Gastrocnemius medialis (tissue), 4 donors: ENCODE results near the gene ERCC6L2. TPM values are rescaled to one million over a fixed set of nuclear protein-coding genes. Genes with fewer than 3 reads are reported as not detected.

Source experiments
- ATAC-seq, 2 donors: fragments of 150-250 bp; one replicate each; pipeline ENCODE4 v1.9.1; 2016
- DNase-seq, 2 donors: peaks; one replicate each; pipeline ENCODE4 v3.0.0-alpha.2; 2019
- H3K27ac ChIP-seq, 4 donors: fragments of 200-600 bp; sonication (generic); 1 replicate in 1 of 4; 2 replicates in 3 of 4; pipeline ENCODE4 v1.5.1; 2016 to 2018; ENCODE audit warnings: mild to moderate bottlenecking in 2 of 4, moderate library complexity in 1 of 4
- H3K27me3 ChIP-seq, 3 donors: fragments of 200-600 bp; sonication (generic) in 2 of 3; 1 replicate in 1 of 3; 2 replicates in 2 of 3; pipeline versions ENCODE4 v1.5.1 to v1.6.0; 2016 to 2019; ENCODE audit warnings: mild to moderate bottlenecking in 1 of 3, moderate library complexity in 1 of 3
- H3K36me3 ChIP-seq, 2 donors: fragments of 200-600 bp; sonication (generic) in 1 of 2; one replicate each; pipeline ENCODE4 v1.5.1; 2017 to 2018
- H3K4me1 ChIP-seq, 2 donors: fragments of 200-600 bp; sonication (generic) in 1 of 2; one replicate each; pipeline ENCODE4 v1.5.1; 2016 to 2017; ENCODE audit warnings: mild to moderate bottlenecking in 2 of 2
- H3K4me3 ChIP-seq, 4 donors: fragments of 200-600 bp; sonication (generic) in 3 of 4; 1 replicate in 1 of 4; 2 replicates in 3 of 4; pipeline ENCODE4 v1.5.1; 2016 to 2019; ENCODE audit warnings: mild to moderate bottlenecking in 2 of 4
- H3K9me3 ChIP-seq, 3 donors: fragments of 200-600 bp; sonication (generic) in 2 of 3; 1 replicate in 1 of 3; 2 replicates in 2 of 3; pipeline ENCODE4 v1.5.1; 2016 to 2019
- POLR2A ChIP-seq, 2 donors: fragments of 450-650 bp; IDR thresholded peaks; one replicate each; pipeline ENCODE4 v1.6.1; 2017; ENCODE audit warnings: antibody characterized with exemption in 2 of 2, mild to moderate bottlenecking in 2 of 2, moderate library complexity in 2 of 2
- in situ Hi-C, 4 donors: fragments of 200-750 bp; cut with MboI; loops; one replicate each; pipeline versions ENCODE4 v1.15.0 to v1.8.0; 2017; ENCODE audit warnings: low sequenced_read_pairs in 4 of 4
- intact Hi-C: fragments of 100-400 bp; cut with DNase I; formaldehyde crosslinking; loops from one replicate; pipeline ENCODE4 v1.15.1; 2023; ENCODE audit warnings: low total_unique reads
- total RNA-seq, 4 donors: library from RNA; depleted of rRNA; stranded (reverse); fragments of >200 nt; gene quantifications; one replicate each; pipeline versions ENCODE4 v1.1.0 to v1.2.3, GENCODE V29; 2016
- TF ChIP-seq, protein P1 (sequence below), 5 experiments: fragments of 450-650 bp in 3 of 5; fragments of 200-600 bp in 2 of 5; sonication (generic) in 2 of 5; IDR thresholded peaks in 4 of 5; conservative IDR thresholded peaks in 1 of 5; 1 replicate in 4 of 5; 2 replicates in 1 of 5; pipeline ENCODE4 v1.5.1; 2016 to 2019; ENCODE audit warnings: antibody characterized with exemption in 5 of 5, mild to moderate bottlenecking in 3 of 5, moderate library complexity in 3 of 5

Gene ERCC6L2
- total RNA-seq, 4 donors from 2014 or later, result 24.2 to 46.2 (median 35.9) TPM

- H3K27ac ChIP-seq, result no peak overlapping the region
- no peaks in the 10 kb centered on the region for H3K36me3 ChIP-seq
- no peaks in the 10 kb centered on the region for H3K27me3 ChIP-seq
- no peaks in the 10 kb centered on the region for H3K9me3 ChIP-seq
- intact Hi-C loops, result no loop called here
- DNase-seq, result no peak
- peaks cover 0 to 3% of the 10 kb centered on the region in 2 donors for H3K4me1 ChIP-seq
- in situ Hi-C loops, result loop anchor here in 2 of 4 donors (25.0 kb wide), 2 partner anchors 324 to 376 kb away; partner anchors contain the start of gene PTCH1 (in 1 of the 2)
- ATAC-seq, result no peak
- H3K4me3 ChIP-seq, result no peak overlapping the region
- TF ChIP-seq POLR2A (IDR thresholded peaks at IDR 0.05), result no peak
- TF ChIP-seq, protein P1, sequence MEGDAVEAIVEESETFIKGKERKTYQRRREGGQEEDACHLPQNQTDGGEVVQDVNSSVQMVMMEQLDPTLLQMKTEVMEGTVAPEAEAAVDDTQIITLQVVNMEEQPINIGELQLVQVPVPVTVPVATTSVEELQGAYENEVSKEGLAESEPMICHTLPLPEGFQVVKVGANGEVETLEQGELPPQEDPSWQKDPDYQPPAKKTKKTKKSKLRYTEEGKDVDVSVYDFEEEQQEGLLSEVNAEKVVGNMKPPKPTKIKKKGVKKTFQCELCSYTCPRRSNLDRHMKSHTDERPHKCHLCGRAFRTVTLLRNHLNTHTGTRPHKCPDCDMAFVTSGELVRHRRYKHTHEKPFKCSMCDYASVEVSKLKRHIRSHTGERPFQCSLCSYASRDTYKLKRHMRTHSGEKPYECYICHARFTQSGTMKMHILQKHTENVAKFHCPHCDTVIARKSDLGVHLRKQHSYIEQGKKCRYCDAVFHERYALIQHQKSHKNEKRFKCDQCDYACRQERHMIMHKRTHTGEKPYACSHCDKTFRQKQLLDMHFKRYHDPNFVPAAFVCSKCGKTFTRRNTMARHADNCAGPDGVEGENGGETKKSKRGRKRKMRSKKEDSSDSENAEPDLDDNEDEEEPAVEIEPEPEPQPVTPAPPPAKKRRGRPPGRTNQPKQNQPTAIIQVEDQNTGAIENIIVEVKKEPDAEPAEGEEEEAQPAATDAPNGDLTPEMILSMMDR (IDR thresholded peaks at IDR 0.05 in 4 of 5, conservative IDR thresholded peaks at IDR 0.05 in 1 of 5), result no peak
These were observed 12.5 kb downstream of the ERCC6L2 start for GRCh38 chr9:95887926-95888497.

- Histone ChIP-seq H3K9me3 (no peaks in the 10 kb centered on the region), H3K4me1 (peaks cover 0 to 3% of the 10 kb centered on the region in 2 donors), H3K36me3 (no peaks in the 10 kb centered on the region), H3K27ac (no peak overlapping the region), H3K4me3 (no peak overlapping the region), H3K27me3 (no peaks in the 10 kb centered on the region)
- intact Hi-C loops, result no loop called here
- in situ Hi-C loops, result loop anchor here in 2 of 4 donors (25.0 kb wide), 2 partner anchors 322 to 378 kb away; partner anchors contain the start of gene PTCH1 (in 1 of the 2)
- TF ChIP-seq, protein P1 (IDR thresholded peaks at IDR 0.05 in 4 of 5, conservative IDR thresholded peaks at IDR 0.05 in 1 of 5), result no peak
- no peak for TF ChIP-seq POLR2A (IDR thresholded peaks at IDR 0.05)
- no peak for ATAC-seq
- no peak for DNase-seq
These were observed 15.1 kb downstream of the ERCC6L2 start for GRCh38 chr9:95890594-95890993.

DNA sequence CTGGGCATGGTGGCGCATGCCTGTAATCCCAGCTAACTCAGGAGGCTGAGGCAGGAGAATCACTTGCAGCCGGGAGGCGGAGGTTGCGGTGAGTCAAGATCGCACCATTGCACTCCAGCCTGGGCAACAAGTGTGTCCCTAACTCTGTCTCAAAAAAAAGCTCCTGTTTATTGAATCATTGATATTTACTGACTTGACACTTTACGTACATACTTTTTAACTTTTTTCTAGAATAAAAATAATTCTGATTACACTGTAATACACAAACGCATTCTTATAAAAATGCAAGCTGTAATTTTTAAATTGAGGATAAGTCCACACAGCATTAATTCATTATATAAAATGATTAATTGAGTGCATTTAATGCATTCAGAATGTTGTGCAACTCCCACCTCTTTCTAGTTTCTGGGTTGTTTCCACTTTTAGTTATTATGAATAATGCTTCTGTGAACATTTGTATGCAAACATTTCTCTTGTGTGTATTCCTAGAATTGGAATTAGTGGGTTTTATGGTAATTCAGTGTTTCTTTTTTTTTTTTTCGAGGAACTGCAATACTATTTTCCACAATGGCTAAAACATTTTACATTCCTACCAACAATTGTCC lies 15.7 kb downstream of the ERCC6L2 start:
- Histone ChIP-seq H3K27me3 (no peaks in the 10 kb centered on the region), H3K27ac (no peak overlapping the region), H3K9me3 (no peaks in the 10 kb centered on the region), H3K4me1 (peaks cover 0 to 3% of the 10 kb centered on the region in 2 donors), H3K4me3 (no peak overlapping the region), H3K36me3 (no peaks in the 10 kb centered on the region)
- DNase-seq (no peak), ATAC-seq (no peak)
- no peak for TF ChIP-seq POLR2A (IDR thresholded peaks at IDR 0.05)
- TF ChIP-seq, protein P1 (IDR thresholded peaks at IDR 0.05 in 4 of 5, conservative IDR thresholded peaks at IDR 0.05 in 1 of 5), result no peak
- intact Hi-C loops (no loop called here), in situ Hi-C loops (loop anchor here in 2 of 4 donors (25.0 kb wide), 2 partner anchors 321 to 379 kb away; partner anchors contain the start of gene PTCH1 (in 1 of the 2))

GRCh38 chr9:95892690-95893089 lies 17.2 kb downstream of the ERCC6L2 start:
- Histone ChIP-seq H3K4me1 (peaks cover 0 to 3% of the 10 kb centered on the region in 2 donors), H3K27me3 (no peaks in the 10 kb centered on the region), H3K27ac (no peak overlapping the region), H3K4me3 (no peak overlapping the region), H3K9me3 (no peaks in the 10 kb centered on the region), H3K36me3 (no peaks in the 10 kb centered on the region)
- intact Hi-C loops, result no loop called here
- DNase-seq, result no peak
- TF ChIP-seq POLR2A (IDR thresholded peaks at IDR 0.05), result no peak
- TF ChIP-seq, protein P1 (IDR thresholded peaks at IDR 0.05 in 4 of 5, conservative IDR thresholded peaks at IDR 0.05 in 1 of 5), result no peak
- no peak for ATAC-seq
- in situ Hi-C loops, result loop anchor here in 2 of 4 donors (25.0 kb wide), 2 partner anchors 320 to 380 kb away; partner anchors contain the start of gene PTCH1 (in 1 of the 2)
